Ishikawa (cell line): ENCODE results near the gene OTUD1.

Experiments
- CEBPB ChIP-seq: IDR thresholded peaks from 2 replicates; pipeline ENCODE4 v1.6.1; 2012
- EP300 ChIP-seq: IDR thresholded peaks from 2 replicates; pipeline ENCODE4 v1.6.1; 2012; ENCODE audit warnings: borderline replicate concordance
- RAD21 ChIP-seq: IDR thresholded peaks from 2 replicates; pipeline ENCODE4 v1.6.1; 2012; ENCODE audit warnings: low read depth
- REST ChIP-seq: IDR thresholded peaks from 2 replicates; pipeline ENCODE4 v1.6.1; 2012; ENCODE audit warnings: low read depth, mild to moderate bottlenecking
- TCF12 ChIP-seq: IDR thresholded peaks from 2 replicates; pipeline ENCODE4 v1.6.1; 2012; ENCODE audit warnings: low read depth

- TF ChIP-seq CEBPB (no peak), REST (no peak), EP300 (no peak), TCF12 (no peak), RAD21 (no peak)
Measured at GRCh38 chr10:23404461-23404980, 34.4 kb upstream of the OTUD1 start.
